ENCODE data around the gene SLC2A5. TPM values are rescaled to one million over a fixed set of nuclear protein-coding genes. Genes with fewer than 3 reads are reported as not detected.

SLC2A5 gene
- total and polyA plus RNA-seq, 9 of the 15 experiments (the other 6 are each of a cell fraction or from before 2014, with no cell fraction given): 0.08 TPM; not detected in 8

- TF ChIP-seq ZNF76 (CRISPR knock-in tag; IDR thresholded peaks at IDR 0.05; ENCODE audit: borderline replicate concordance): no peak
- TF ChIP-seq NFYB (IDR thresholded peaks at IDR 0.05; ENCODE audit: extremely low read depth, insufficient read length): no peak
- TF ChIP-seq PYGO2 (tag; IDR thresholded peaks at IDR 0.05): no peak
- TF ChIP-seq TAF1 (IDR thresholded peaks at IDR 0.05; ENCODE audit: control insufficient read depth, extremely low read depth, insufficient read depth, low read length, severe bottlenecking): no peak
- no peak for TF ChIP-seq DDX20 (tag; IDR thresholded peaks at IDR 0.05; ENCODE audit: low read depth)
- TF ChIP-seq HNRNPLL (IDR thresholded peaks at IDR 0.05; ENCODE audit: low read depth, low read length, poor library complexity, severe bottlenecking): no peak
- no peak for TF ChIP-seq SAFB2 (IDR thresholded peaks at IDR 0.05; ENCODE audit: borderline replicate concordance, low read depth, low read length, severe bottlenecking)
- TF ChIP-seq RFX1 (IDR thresholded peaks at IDR 0.05): no peak
- TF ChIP-seq STAG1 (CRISPR knock-in tag; IDR thresholded peaks at IDR 0.05; ENCODE audit: borderline replicate concordance): no peak
- no peak for TF ChIP-seq ATF7 (IDR thresholded peaks at IDR 0.05)
- TF ChIP-seq SLC30A9 (CRISPR knock-in tag; IDR thresholded peaks at IDR 0.05): no peak
- no peak for TF ChIP-seq CBX3 (IDR thresholded peaks at IDR 0.05; ENCODE audit: borderline replicate concordance in 1 of 2, low read length in 2 of 2)
- no peak for TF ChIP-seq MNT (conservative IDR thresholded peaks at IDR 0.05)
- peak; percentile 47 for TF ChIP-seq SMAD4 (CRISPR knock-in tag; conservative IDR thresholded peaks at IDR 0.05)
- no peak for TF ChIP-seq RBM17 (IDR thresholded peaks at IDR 0.05; ENCODE audit: borderline replicate concordance, low read depth, low read length)
- no peak for TF ChIP-seq JUNB (CRISPR knock-in tag; conservative IDR thresholded peaks at IDR 0.05)
- no peak for TF ChIP-seq NCOA6 (IDR thresholded peaks at IDR 0.05)
- peak; percentile 88 for TF ChIP-seq PKNOX1 (IDR thresholded peaks at IDR 0.05)
- TF ChIP-seq ARID1B (IDR thresholded peaks at IDR 0.05): peak; percentile 64; the same call in 1 of the 2 replicates
- TF ChIP-seq GTF2A2 (tag; IDR thresholded peaks at IDR 0.05): no peak
- TF ChIP-seq ELF1 (tag; IDR thresholded peaks at IDR 0.05): peak; percentile 68
- TF ChIP-seq ZNF707 (CRISPR knock-in tag; conservative IDR thresholded peaks at IDR 0.05): no peak
- no peak for TF ChIP-seq ZBTB1 (CRISPR knock-in tag; IDR thresholded peaks at IDR 0.05; ENCODE audit: borderline replicate concordance, low read depth)
- no peak for TF ChIP-seq CC2D1A (IDR thresholded peaks at IDR 0.05)
- TF ChIP-seq CREB3L1 (IDR thresholded peaks at IDR 0.05; ENCODE audit: borderline replicate concordance, low read depth): no peak
- TF ChIP-seq USF2 (CRISPR knock-in tag; IDR thresholded peaks at IDR 0.05): no peak
Measured at GRCh38 chr1:9075022-9075421, 5.6 kb upstream of the SLC2A5 start (continued).
